Keratinocyte (primary cell): ENCODE results near the gene PLA2G2D. TPM values are rescaled to one million over a fixed set of nuclear protein-coding genes. Genes with fewer than 3 reads are reported as not detected.

Source experiments
- DNase-seq: peaks from one replicate; pipeline ENCODE4 v3.0.0-alpha.2; 2011; ENCODE audit warnings: low read depth, missing footprints, low spot score
- FAIRE-seq: peaks from 2 replicates; lab custom pipeline; 2011; peaks lifted over from hg19 to GRCh38; lab: Jason Lieb, UNC
- H2AFZ ChIP-seq: 2 replicates; pipeline ENCODE4 v1.6.0; 2012; ENCODE audit warnings: low read length, control low read depth, inconsistent platforms; ENCODE audit not compliant: control insufficient read depth
- H3K27ac ChIP-seq: 2 replicates; pipeline ENCODE4 v1.5.1; 2011; ENCODE audit warnings: low read length; ENCODE audit not compliant: control insufficient read depth, insufficient read depth
- H3K27me3 ChIP-seq: 3 replicates; pipeline ENCODE4 v1.6.0; 2011; ENCODE audit warnings: low read length; ENCODE audit not compliant: control insufficient read depth, insufficient read depth; ENCODE audit errors: extremely low read depth
- H3K36me3 ChIP-seq, 2 experiments: 2 replicates in 1 of 2; 3 replicates in 1 of 2; pipeline ENCODE4 v1.5.1; 2011; ENCODE audit warnings: low read length in 2 of 2, mild to moderate bottlenecking in 1 of 2; ENCODE audit not compliant: control insufficient read depth in 2 of 2, insufficient read depth in 2 of 2; ENCODE audit errors: extremely low read depth in 1 of 2
- H3K4me1 ChIP-seq: 3 replicates; pipeline ENCODE4 v1.5.1; 2011; ENCODE audit warnings: low read length; ENCODE audit not compliant: control insufficient read depth, insufficient read depth; ENCODE audit errors: extremely low read depth
- H3K4me2 ChIP-seq: 3 replicates; pipeline ENCODE4 v1.6.0; 2011; ENCODE audit warnings: low read depth, low read length; ENCODE audit not compliant: control insufficient read depth, insufficient read depth; ENCODE audit errors: extremely low read depth
- H3K4me3 ChIP-seq, 3 experiments: fragments of 200-600 bp in 1 of 3; sonication (generic) in 1 of 3; 2 replicates in 2 of 3; 3 replicates in 1 of 3; pipeline ENCODE4 v1.5.1; 2011 to 2016; ENCODE audit warnings: low read length in 3 of 3, mild to moderate bottlenecking in 3 of 3, control low read depth in 2 of 3, inconsistent platforms in 1 of 3, low read depth in 1 of 3, mixed read lengths in 1 of 3, mixed run types in 1 of 3, moderate library complexity in 1 of 3; ENCODE audit not compliant: control insufficient read depth in 2 of 3, insufficient read depth in 2 of 3; ENCODE audit errors: extremely low read depth in 1 of 3
- H3K79me2 ChIP-seq: 2 replicates; pipeline ENCODE4 v1.6.0; 2012; ENCODE audit warnings: low read length; ENCODE audit not compliant: control insufficient read depth, insufficient read depth
- H3K9ac ChIP-seq: 3 replicates; pipeline ENCODE4 v1.6.0; 2011; ENCODE audit warnings: low read length; ENCODE audit not compliant: control insufficient read depth, insufficient read depth; ENCODE audit errors: extremely low read depth
- H3K9me1 ChIP-seq: 3 replicates; pipeline ENCODE4 v1.6.0; 2011; ENCODE audit warnings: low read length; ENCODE audit not compliant: control insufficient read depth, insufficient read depth; ENCODE audit errors: extremely low read depth
- H3K9me3 ChIP-seq: 2 replicates; pipeline ENCODE4 v1.5.1; 2012; ENCODE audit warnings: low read depth, low read length; ENCODE audit not compliant: control insufficient read depth
- H4K20me1 ChIP-seq: 3 replicates; pipeline ENCODE4 v1.6.0; 2011; ENCODE audit warnings: low read length; ENCODE audit not compliant: control insufficient read depth, insufficient read depth; ENCODE audit errors: extremely low read depth
- EZH2 ChIP-seq: IDR thresholded peaks from one replicate; pipeline ENCODE4 v1.6.1; 2012; ENCODE audit warnings: inconsistent platforms, mild to moderate bottlenecking, low read length, moderate library complexity
- dilution Hi-C: fragments of 300-500 bp; cut with MboI; formaldehyde crosslinking; loops from one replicate; pipeline ENCODE4 v1.7.0; 2020; ENCODE audit warnings: low sequenced_read_pairs; ENCODE audit not compliant: extremely low pct_ligation_motif_present
- polyA plus RNA-seq, 5 experiments: library from polyadenylated mRNA; depleted of rRNA in 3 of 5; stranded (reverse) in 3 of 5; stranded (forward) in 1 of 5; unstranded in 1 of 5; fragments of >200 nt; gene quantifications; 1 replicate in 1 of 5; 2 replicates in 3 of 5; 3 replicates in 1 of 5; pipeline versions ENCODE4 v1.2.1 to v1.2.3, GENCODE V29; 2011 to 2012; ENCODE audit warnings: missing spikeins in 2 of 5, low read depth in 1 of 5, low replicate concordance in 1 of 5
- TF ChIP-seq, protein P1 (sequence below), 3 experiments: IDR thresholded peaks in 1 of 3; conservative IDR thresholded peaks in 1 of 3; optimal IDR thresholded peaks in 1 of 3; 2 replicates in 2 of 3; 3 replicates in 1 of 3; pipeline versions ENCODE3 to v1.5.1; 2011; ENCODE audit warnings: low read length in 3 of 3, mild to moderate bottlenecking in 3 of 3, moderate library complexity in 2 of 3, control low read depth in 1 of 3, inconsistent platforms in 1 of 3; ENCODE audit not compliant: insufficient read depth in 2 of 3; ENCODE audit errors: extremely low read depth in 1 of 3

PLA2G2D gene
- polyA plus RNA-seq, 1 donor (not counting 4 experiments of a cell fraction or from before 2014, with no cell fraction given) = not detected

DNA sequence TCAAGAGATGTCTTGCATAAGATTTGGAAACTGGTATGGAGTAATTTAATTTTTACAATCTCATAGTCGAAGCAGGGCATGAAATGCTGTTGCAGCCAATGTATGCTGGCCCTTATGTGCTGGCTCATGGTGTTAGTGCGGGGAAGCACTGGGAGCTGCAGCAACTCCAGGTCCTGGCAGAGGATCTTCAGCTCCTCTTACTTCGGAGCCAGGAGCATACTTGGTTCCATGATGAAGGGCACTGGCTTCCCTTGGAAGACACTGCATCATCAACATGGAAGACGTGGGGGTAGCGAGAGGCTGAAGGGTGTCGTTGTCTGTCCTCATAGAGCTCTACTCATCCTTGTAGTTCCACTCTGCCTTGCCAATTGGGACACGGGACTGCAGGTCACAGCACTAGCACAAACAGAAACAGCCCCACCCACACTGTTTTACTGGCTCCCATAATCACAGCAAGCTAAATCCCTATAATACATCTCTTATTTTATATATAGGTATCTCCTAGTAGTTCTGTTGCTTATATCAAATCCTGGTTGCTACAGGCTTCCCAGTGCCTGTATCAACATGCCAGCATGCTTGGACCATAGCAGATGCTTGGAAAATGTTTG lies 22.4 kb downstream of the PLA2G2D start:
- Histone ChIP-seq H3K9me1 (no peaks in the 10 kb centered on the region), H3K9ac (no peak overlapping the region), H3K4me1 (no peaks in the 10 kb centered on the region), H3K79me2 (no peaks in the 10 kb centered on the region), H3K4me3 (no peak overlapping the region), H3K27ac (no peak overlapping the region), H4K20me1 (no peaks in the 10 kb centered on the region), H3K4me2 (no peak overlapping the region), H2AFZ (no peak overlapping the region), H3K9me3 (peaks cover 4% of the 10 kb centered on the region), H3K27me3 (peaks cover 14% of the 10 kb centered on the region), H3K36me3 (no peaks in the 10 kb centered on the region)
- FAIRE-seq (no peak), DNase-seq (no peak)
- TF ChIP-seq, protein P1, sequence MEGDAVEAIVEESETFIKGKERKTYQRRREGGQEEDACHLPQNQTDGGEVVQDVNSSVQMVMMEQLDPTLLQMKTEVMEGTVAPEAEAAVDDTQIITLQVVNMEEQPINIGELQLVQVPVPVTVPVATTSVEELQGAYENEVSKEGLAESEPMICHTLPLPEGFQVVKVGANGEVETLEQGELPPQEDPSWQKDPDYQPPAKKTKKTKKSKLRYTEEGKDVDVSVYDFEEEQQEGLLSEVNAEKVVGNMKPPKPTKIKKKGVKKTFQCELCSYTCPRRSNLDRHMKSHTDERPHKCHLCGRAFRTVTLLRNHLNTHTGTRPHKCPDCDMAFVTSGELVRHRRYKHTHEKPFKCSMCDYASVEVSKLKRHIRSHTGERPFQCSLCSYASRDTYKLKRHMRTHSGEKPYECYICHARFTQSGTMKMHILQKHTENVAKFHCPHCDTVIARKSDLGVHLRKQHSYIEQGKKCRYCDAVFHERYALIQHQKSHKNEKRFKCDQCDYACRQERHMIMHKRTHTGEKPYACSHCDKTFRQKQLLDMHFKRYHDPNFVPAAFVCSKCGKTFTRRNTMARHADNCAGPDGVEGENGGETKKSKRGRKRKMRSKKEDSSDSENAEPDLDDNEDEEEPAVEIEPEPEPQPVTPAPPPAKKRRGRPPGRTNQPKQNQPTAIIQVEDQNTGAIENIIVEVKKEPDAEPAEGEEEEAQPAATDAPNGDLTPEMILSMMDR (optimal IDR thresholded peaks at IDR 0.05 in 1 of 3, IDR thresholded peaks at IDR 0.05 in 1 of 3, conservative IDR thresholded peaks at IDR 0.05 in 1 of 3; ENCODE audit: extremely low read depth in 1 of 3, insufficient read depth in 2 of 3, low read length in 3 of 3) = no peak
- no peak for TF ChIP-seq EZH2
- dilution Hi-C loops = no loop called here

DNA sequence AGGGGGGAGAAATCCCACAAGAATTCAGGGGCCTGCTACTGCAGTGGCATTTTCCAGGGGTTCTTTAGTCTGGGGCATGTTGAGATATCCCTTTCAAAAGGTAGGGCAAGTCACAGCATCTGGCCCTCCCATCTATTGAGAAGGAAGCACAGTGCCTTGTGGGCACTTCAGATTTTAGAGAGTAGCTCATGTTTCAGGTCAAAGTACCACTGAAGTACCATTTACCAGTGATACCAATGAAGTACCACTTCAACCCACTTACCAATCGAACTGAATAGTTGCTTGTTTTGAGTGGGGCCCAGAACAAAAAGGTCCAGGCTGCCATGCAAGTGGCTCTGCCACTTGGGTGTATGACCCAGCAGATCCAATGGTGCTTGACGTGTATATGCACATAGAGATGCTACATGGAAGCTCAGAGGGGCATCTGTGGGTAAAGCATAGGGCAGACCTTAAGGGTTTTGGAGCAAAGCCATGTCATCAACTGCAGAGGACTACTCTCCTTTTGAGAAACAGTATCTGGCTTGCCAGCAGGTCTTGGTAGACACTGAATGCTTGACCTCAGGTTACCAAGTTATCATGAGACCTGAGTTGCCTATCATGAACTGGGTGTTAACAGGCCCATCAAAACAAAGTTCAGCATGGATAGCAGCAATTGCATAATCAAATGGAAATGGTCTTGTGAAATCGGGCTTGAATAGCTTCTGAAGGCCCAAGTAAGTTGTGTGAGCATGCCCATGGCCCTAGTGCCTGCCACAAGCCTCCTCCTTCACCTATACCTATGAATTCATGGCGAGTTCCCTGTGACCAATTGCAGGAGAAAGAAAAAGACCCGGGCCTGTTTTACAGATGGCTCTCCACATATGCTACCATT lies 23.5 kb downstream of the PLA2G2D start:
- H4K20me1 ChIP-seq = no peaks in the 10 kb centered on the region
- no peaks in the 10 kb centered on the region for H3K4me1 ChIP-seq
- dilution Hi-C loops = no loop called here
- H3K9ac ChIP-seq = no peak overlapping the region
- H3K4me2 ChIP-seq = no peak overlapping the region
- H3K36me3 ChIP-seq = no peaks in the 10 kb centered on the region
- no peak overlapping the region for H3K27ac ChIP-seq
- H2AFZ ChIP-seq = no peak overlapping the region
- peaks cover 14% of the 10 kb centered on the region for H3K27me3 ChIP-seq
- no peak for TF ChIP-seq EZH2
- TF ChIP-seq, protein P1 (optimal IDR thresholded peaks at IDR 0.05 in 1 of 3, IDR thresholded peaks at IDR 0.05 in 1 of 3, conservative IDR thresholded peaks at IDR 0.05 in 1 of 3; ENCODE audit: extremely low read depth in 1 of 3, insufficient read depth in 2 of 3, low read length in 3 of 3) = no peak
- peaks cover 4% of the 10 kb centered on the region for H3K9me3 ChIP-seq
- DNase-seq (no peak), FAIRE-seq (no peak)
- H3K9me1 ChIP-seq = no peaks in the 10 kb centered on the region
- H3K4me3 ChIP-seq = no peak overlapping the region
- no peaks in the 10 kb centered on the region for H3K79me2 ChIP-seq
